Measurements from ENCODE around the gene USP3.

DNA sequence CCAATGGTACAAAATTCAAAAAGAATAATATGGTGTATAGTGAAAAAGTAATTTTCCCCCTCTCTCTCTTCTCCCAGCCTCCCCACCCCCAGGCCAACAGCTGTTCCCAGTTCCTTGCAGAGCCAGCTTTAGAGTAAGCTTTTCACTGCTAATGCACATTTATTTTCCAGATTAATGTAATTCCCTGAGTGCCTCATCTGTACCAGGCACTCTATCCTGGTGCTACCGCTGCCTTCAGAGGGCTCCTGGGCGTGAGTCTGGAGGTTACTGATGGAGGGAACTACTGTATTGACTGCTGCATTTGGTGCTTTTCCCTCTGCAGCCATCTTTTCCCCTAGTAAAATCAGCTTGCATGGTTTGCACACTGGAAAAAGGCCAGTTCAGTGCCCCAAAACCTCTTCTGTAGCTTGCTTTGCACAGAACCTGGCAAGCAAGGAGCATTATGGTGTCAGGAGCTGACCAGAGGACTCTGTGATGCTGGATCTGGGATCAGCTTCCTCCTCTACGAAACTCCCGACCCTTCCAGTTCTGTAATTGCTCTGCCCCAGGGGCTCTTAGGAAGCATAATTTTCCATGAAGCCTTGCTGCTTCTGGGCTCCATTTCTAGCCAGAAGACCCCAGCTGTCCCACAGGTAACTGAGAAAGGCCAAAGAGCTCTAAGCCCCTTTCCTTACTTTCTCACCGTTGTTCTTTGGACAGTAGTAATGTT lies 8.5 kb upstream of the USP3 start:
- TF ChIP-seq, protein P1, sequence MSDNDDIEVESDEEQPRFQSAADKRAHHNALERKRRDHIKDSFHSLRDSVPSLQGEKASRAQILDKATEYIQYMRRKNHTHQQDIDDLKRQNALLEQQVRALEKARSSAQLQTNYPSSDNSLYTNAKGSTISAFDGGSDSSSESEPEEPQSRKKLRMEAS (CRISPR knock-in tag; IDR thresholded peaks at IDR 0.05) = no peak
- no peak for TF ChIP-seq ZNF121 (CRISPR knock-in tag; IDR thresholded peaks at IDR 0.05)
- no peak for TF ChIP-seq ZNF416 (CRISPR knock-in tag; IDR thresholded peaks at IDR 0.05)
- TF ChIP-seq ETV6 (CRISPR knock-in tag; IDR thresholded peaks at IDR 0.05) = no peak
- TF ChIP-seq, protein P2, sequence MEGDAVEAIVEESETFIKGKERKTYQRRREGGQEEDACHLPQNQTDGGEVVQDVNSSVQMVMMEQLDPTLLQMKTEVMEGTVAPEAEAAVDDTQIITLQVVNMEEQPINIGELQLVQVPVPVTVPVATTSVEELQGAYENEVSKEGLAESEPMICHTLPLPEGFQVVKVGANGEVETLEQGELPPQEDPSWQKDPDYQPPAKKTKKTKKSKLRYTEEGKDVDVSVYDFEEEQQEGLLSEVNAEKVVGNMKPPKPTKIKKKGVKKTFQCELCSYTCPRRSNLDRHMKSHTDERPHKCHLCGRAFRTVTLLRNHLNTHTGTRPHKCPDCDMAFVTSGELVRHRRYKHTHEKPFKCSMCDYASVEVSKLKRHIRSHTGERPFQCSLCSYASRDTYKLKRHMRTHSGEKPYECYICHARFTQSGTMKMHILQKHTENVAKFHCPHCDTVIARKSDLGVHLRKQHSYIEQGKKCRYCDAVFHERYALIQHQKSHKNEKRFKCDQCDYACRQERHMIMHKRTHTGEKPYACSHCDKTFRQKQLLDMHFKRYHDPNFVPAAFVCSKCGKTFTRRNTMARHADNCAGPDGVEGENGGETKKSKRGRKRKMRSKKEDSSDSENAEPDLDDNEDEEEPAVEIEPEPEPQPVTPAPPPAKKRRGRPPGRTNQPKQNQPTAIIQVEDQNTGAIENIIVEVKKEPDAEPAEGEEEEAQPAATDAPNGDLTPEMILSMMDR (IDR thresholded peaks at IDR 0.05) = no peak
